T-helper 1 cell treated with Interleukin-12 subunit alpha and Interleukin-12 subunit beta and Interleukin-4 antibody, amounts not matched to agents 30 ng/mL and 1 ng/mL, for 36 hours (primary cell): Measurements from ENCODE around the gene CCDC92B. TPM values are rescaled to one million over a fixed set of nuclear protein-coding genes. Genes with fewer than 3 reads are reported as not detected.
"Not testable (repeated sequence)": the region's sequence is repeated elsewhere in the genome, so short reads cannot be mapped to it uniquely, and the experiment has no call there.

Experiments
- intact Hi-C: fragments of 100-400 bp; cut with micrococcal nuclease; formaldehyde crosslinking; loops from one replicate; pipeline ENCODE4 v1.15.1; 2024
- total RNA-seq: library from RNA; stranded (reverse); gene quantifications from 2 replicates; pipeline ENCODE4 v1.2.3, GENCODE V29; 2022

Gene CCDC92B
- total RNA-seq, 1 donor from 2014 or later, result 0.17 TPM

DNA sequence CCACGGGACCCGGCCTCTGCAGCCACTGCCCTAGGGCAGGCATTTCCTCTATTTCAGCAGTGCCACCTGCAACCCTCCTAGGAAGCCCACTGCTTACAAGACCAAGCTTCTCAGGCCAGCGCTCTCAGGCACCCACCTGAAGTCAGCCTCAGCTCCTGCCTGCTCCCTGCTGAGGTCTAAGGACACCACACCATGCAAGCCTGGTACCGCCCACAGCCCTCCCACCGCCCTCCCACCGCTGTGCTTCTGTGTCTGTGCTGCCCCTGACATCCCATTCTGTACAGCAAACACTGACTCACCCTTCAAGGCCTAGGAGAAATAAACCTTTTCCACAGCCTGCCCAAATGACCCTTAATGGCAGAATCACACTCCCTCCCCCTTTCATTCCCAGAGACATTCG lies 44.2 kb downstream of the CCDC92B start:
- intact Hi-C loops, result no loop called here

GRCh38 chr17:2704890-2705248 lies 44.6 kb downstream of the CCDC92B start:
- intact Hi-C loops, result no loop called here

DNA sequence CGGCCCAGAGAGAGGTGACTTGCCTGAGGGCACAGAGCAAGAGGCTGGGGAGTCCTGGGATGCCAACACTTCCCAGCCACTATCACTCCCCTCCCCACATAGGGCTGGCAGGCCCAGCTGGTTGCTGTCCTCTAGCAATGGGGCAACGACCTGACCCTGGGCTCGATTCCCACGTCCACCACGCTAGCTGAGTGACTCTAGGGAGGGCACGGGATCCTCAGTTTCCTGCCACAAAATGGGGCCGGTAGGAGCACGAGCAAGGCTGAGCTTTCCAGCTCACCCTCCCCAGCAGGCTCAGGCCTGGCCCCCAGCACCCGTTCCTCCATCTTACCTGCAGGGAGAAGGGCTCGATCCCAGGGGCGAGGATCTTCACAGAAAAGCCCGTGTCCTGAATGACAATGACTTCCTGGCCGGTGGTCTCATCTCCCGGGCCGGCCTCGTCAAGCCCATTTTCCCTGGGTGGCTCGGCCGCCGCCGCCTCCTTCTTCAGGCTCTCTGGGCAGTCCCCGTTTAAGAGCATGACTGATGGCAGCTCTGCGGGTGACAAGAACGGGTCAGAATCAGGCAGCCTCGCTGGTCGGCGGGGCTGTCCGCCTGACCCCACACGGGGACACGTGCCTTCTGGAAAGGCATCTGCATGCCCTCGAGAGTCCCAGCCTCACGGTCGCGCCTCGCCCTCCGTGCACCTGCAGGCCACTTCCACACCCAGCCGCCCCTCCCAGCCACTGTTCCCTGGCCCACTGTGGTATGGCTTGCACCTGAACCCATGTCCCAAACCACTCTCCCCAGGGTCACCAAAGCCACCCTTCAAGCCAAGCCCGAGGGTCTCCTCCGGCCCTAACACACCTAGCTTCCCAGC lies 45.2 kb downstream of the CCDC92B start:
- intact Hi-C loops, result no loop called here

GRCh38 chr17:2703606-2704005 lies 45.8 kb downstream of the CCDC92B start:
- intact Hi-C loops, result no loop called here

GRCh38 chr17:2703181-2703580 lies 46.3 kb downstream of the CCDC92B start:
- intact Hi-C loops, result no loop called here

- intact Hi-C loops, result no loop called here
Observed at GRCh38 chr17:2701996-2702741, 47.3 kb downstream of the CCDC92B start.

- intact Hi-C loops, result no loop called here
Observed at GRCh38 chr17:2701161-2701995, 48.1 kb downstream of the CCDC92B start.

- intact Hi-C loops, result no loop called here
Observed at GRCh38 chr17:2700491-2701141, 48.8 kb downstream of the CCDC92B start.

- intact Hi-C loops, result no loop called here
Observed at GRCh38 chr17:2700030-2700490, 49.4 kb downstream of the CCDC92B start.

- intact Hi-C loops, result not testable (repeated sequence)
Observed at GRCh38 chr17:2699216-2699805, 50.1 kb downstream of the CCDC92B start.

DNA sequence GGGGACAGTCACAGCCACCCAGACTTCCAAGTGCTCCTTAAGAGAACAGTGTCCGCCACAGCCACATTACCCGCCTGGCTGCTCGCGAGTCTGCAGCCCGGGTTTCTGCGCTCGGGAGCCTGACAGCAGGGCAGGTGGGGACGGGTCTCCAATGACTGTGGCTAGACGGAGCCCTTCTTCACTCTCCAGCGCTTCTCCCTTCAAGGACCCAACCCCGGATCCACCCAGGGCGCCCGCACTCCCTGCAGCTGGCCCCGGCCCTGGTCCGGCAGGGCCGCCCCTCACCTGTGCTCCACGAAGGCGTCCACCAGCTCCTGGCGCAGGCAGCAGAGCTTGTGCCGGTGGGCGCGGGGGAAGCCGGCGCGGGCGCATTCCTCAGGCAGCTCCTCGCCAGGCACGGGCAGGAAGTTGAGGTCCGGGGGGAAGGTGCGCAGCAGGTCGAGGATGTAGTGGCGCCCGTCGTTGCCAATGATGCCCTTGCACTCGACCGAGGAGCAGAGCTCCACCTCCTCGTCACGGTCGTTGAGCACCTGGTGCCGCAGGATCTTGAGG lies 51.8 kb downstream of the CCDC92B start:
- intact Hi-C loops, result no loop called here

DNA sequence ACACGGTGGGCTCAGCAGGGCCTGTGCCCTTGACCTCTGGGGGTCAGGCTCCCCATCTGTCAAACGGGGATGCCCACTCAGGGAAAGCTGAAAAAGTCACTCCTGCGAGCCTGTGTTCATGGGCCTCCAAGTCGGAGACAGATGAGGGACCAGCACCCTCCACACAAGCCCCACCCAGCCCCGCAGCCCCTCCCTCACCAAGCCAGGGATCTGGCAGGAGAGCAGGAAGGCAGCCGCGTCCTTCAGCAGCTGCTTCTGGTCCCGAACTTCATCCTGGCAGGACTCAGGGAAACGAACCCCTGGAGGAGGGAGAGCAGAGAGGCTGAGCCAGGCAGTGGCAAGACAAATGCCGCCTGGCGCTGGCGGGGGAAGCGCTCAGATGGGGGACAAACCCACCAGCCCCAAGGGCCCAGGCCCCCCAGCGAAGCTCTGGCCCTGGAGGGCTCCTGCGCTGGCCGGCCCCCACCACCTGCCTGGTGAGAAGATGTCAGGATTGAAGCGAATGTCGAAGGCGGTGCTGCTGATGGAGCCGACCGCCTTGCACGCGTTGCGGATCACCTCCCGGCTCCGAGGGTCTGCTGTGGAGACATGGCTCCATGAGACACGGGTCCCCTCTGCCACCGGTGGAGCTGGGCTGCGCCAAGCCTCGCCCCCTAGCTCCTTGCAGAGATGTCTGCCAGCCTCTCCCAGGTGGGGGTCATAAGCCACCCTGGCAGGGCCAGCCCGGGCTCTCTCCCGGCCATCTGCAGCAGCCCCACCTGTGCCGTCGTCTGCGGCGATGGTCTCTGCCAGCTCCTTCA lies 53.3 kb downstream of the CCDC92B start:
- intact Hi-C loops, result no loop called here

DNA sequence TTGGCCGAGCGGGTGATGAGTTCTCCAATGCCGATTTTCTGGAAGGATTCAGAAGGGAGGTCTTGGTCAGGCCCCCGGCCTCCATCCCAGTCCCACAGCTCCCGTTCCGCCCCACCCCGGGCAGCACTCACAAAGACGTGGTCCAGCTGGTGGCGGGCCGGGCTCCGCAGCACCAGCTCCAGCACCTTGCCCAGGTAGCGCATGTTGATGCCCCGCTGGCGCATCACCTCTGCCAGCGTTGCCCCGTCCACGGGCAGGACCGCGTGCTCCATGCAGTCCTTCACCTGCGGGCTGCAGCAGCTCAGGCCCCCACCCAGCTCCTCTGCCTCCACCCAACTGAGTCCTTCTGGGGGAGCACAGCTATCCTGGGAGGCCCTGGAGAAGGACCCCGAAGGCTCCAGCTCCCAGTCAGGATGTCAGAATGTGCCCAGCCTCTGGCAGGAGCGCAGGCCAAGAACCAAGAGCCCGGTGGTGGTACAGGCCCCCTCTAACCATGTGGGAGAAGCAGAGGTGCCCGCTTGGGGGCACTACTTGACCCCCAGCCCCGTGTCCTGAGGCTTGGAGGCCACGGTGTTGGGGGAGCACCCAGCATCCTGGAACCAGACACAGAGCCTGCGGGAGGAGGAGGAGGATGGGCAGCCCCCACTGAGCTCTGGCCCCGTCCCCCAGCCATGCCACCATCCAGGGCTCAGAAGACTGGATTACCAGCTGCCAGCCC lies 54.0 kb downstream of the CCDC92B start:
- intact Hi-C loops, result no loop called here

- intact Hi-C loops, result no loop called here
Observed at GRCh38 chr17:2694381-2695242, 54.8 kb downstream of the CCDC92B start.

DNA sequence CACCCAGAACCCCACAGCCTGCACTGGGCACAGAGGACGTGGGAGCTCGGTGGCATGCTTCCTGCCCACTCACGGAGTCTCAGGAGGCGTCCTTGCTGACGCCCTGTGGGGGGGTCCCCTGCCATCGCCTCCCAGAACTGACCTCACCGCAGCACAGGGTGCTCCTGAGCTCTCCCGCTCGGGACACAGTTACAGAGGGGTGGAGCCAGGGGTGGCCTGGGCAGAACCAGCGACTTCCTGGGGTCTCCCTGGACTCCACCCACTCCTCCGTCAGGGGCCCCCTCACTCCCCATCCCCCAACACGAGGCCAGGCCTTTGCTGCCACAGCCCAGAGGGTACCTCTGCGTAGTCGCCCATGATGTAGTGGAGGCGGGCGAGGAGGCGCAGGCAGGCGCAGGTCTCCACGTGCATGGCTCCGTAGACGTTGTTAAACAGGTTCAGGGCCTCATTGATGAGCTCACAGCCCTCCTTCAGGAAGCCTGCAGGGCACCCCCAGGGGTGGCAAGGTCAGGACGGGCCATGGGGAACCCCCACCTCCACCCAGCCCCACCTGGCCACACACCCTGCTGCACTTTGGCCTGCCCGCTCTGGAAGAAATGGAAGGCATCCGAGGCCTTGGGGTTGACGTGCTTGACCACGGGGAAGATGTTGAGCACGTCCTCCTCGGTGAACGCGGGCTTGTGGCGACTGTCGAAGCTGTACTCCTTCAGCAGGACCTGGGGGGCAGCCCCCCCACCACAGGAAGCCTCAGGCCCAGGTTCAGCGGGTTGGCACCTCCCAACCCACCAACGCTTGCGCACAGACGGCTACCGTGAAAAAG lies 55.7 kb downstream of the CCDC92B start:
- intact Hi-C loops, result no loop called here

GRCh38 chr17:2692781-2693135 lies 56.7 kb downstream of the CCDC92B start:
- intact Hi-C loops, result no loop called here
